Parathyroid adenoma (tissue), 2 donors: ENCODE data around the gene NCLN.

Experiments used
- H2AFZ ChIP-seq: fragments of 300-600 bp; sonication (generic); one replicate; pipeline ENCODE4 v1.7.0; 2017; ENCODE audit warnings: antibody characterized with exemption, mild to moderate bottlenecking
- H3K27ac ChIP-seq: fragments of 300-600 bp; sonication (generic); one replicate; pipeline ENCODE4 v1.7.0; 2017
- H3K27me3 ChIP-seq: fragments of 300-600 bp; sonication (generic); one replicate; pipeline ENCODE4 v1.7.0; 2017; ENCODE audit warnings: low read length; ENCODE audit not compliant: control insufficient read depth, insufficient read depth
- H3K36me3 ChIP-seq: fragments of 300-600 bp; sonication (generic); one replicate; pipeline ENCODE4 v1.7.0; 2017; ENCODE audit warnings: low read length; ENCODE audit not compliant: control insufficient read depth, insufficient read depth
- H3K4me1 ChIP-seq: fragments of 300-600 bp; sonication (generic); one replicate; pipeline ENCODE4 v1.7.0; 2017; ENCODE audit warnings: control low read depth
- H3K4me2 ChIP-seq: fragments of 300-600 bp; sonication (generic); one replicate; pipeline ENCODE4 v1.7.0; 2017; ENCODE audit warnings: low read length
- H3K4me3 ChIP-seq: fragments of 300-600 bp; sonication (generic); one replicate; pipeline ENCODE4 v1.7.0; 2017; ENCODE audit warnings: low read depth, low read length
- H3K79me2 ChIP-seq: fragments of 300-600 bp; sonication (generic); one replicate; pipeline ENCODE4 v1.7.0; 2017; ENCODE audit warnings: control low read depth
- H3K9ac ChIP-seq: fragments of 300-600 bp; sonication (generic); one replicate; pipeline ENCODE4 v1.7.0; 2017; ENCODE audit warnings: mild to moderate bottlenecking
- H3K9me3 ChIP-seq: fragments of 300-600 bp; sonication (generic); one replicate; pipeline ENCODE4 v1.7.0; 2017; ENCODE audit warnings: low read length; ENCODE audit not compliant: control insufficient read depth
- TF ChIP-seq, protein P1 (sequence below): fragments of 300-600 bp; sonication (generic); IDR thresholded peaks from one replicate; pipeline ENCODE4 v1.7.0; 2017; ENCODE audit warnings: antibody characterized with exemption, mild to moderate bottlenecking
- donor health status: primary hyperparathyroidism.

The NCLN gene

DNA sequence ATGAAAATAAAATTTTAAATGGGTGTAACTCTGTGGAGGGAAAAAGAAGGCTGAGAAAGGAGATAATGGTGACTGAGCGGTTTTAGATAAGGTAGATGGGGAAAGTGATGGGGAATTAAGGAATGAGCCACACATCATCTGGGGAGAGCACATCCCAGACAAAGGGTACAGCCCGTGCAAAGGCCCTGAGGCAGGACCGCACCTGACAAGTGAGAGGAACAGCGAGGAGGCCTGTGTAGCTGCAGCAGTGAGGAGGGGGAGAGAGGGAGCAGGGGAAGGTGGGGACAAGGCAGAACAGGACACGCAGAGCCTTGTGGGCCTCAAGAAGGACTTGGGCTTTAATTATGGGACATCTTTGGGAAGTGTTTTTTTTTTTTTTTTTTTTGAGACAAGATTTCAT lies 37.0 kb downstream of the NCLN start:
- Histone ChIP-seq H3K27me3 (no peaks in the 10 kb centered on the region), H3K4me1 (no peaks in the 10 kb centered on the region), H2AFZ (no peak overlapping the region), H3K4me3 (no peak overlapping the region), H3K79me2 (no peaks in the 10 kb centered on the region), H3K9me3 (no peaks in the 10 kb centered on the region), H3K36me3 (no peaks in the 10 kb centered on the region), H3K9ac (no peak overlapping the region), H3K27ac (no peak overlapping the region), H3K4me2 (no peak overlapping the region)
- TF ChIP-seq, protein P1, sequence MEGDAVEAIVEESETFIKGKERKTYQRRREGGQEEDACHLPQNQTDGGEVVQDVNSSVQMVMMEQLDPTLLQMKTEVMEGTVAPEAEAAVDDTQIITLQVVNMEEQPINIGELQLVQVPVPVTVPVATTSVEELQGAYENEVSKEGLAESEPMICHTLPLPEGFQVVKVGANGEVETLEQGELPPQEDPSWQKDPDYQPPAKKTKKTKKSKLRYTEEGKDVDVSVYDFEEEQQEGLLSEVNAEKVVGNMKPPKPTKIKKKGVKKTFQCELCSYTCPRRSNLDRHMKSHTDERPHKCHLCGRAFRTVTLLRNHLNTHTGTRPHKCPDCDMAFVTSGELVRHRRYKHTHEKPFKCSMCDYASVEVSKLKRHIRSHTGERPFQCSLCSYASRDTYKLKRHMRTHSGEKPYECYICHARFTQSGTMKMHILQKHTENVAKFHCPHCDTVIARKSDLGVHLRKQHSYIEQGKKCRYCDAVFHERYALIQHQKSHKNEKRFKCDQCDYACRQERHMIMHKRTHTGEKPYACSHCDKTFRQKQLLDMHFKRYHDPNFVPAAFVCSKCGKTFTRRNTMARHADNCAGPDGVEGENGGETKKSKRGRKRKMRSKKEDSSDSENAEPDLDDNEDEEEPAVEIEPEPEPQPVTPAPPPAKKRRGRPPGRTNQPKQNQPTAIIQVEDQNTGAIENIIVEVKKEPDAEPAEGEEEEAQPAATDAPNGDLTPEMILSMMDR, result no peak

DNA sequence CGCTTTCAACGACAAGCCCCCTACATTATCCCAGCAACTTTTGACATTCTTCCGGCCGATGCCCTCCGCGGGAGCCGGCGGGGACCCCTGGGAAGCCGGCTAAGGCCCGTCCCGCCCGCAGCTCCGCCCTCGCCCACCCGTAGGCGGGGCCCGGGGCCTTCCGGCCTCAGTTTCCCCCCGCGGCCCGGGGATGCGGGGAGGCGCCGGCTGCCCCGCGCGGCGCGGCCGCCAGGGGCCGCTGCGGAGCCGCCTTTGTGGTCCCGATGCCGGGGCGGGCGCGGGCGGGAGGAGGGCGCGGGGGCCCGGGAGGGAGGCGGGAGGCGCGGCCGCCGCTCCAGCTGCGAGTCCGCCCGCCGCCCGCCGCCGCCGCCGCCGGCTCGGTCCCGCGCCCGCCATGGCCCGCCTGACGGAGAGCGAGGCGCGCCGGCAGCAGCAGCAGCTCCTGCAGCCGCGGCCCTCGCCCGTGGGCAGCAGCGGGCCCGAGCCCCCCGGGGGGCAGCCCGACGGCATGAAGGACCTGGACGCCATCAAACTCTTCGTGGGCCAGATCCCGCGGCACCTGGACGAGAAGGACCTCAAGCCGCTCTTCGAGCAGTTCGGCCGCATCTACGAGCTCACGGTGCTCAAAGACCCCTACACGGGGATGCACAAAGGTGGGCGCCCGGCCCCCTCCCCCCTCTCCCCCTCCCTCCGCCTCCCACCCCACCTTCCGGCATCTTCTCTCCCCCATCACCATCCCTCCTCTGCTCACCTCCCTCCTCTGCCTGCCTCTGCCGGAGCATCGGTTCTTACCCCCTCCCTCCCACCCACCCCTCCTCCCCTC lies 38.8 kb downstream of the NCLN start, which contains the start of gene CELF5:
Gene CELF5 (plus strand): TSS at position 316 of the 823 bp plus-strand sequence. CDS start 79 bp downstream, at position 395.
- no peak within 1 kb of the TSS for H2AFZ ChIP-seq
- TF ChIP-seq, protein P1, result no peak
- no peaks in the 10 kb centered on the region for H3K9me3 ChIP-seq
- no peak within 1 kb of the TSS for H3K27ac ChIP-seq
- H3K4me2 ChIP-seq, result no peak within 1 kb of the TSS
- no peaks in the 10 kb centered on the region for H3K79me2 ChIP-seq
- H3K4me3 ChIP-seq, result no peak within 1 kb of the TSS
- no peaks in the 10 kb centered on the region for H3K27me3 ChIP-seq
- no peaks in the 10 kb centered on the region for H3K36me3 ChIP-seq
- no peak within 1 kb of the TSS for H3K9ac ChIP-seq
- no peaks in the 10 kb centered on the region for H3K4me1 ChIP-seq

DNA sequence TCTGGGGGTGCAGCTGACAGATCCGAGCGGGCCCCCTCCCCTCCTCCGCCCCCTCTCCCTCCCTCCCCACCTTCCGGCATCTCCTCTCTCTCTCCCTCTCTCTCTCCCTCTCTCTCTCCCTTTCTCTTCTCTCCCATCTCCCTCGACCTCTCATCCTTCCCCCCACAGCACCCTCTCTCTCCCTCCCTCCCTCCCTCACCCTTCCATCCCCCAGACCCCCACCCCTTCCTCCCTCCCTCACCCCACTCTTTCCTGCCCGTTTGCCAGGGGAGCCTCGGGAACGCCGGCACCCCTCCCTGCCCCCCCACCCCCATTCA lies 39.4 kb downstream of the NCLN start:
- H3K4me2 ChIP-seq, result no peak overlapping the region
- H3K27ac ChIP-seq, result no peak overlapping the region
- no peak overlapping the region for H3K9ac ChIP-seq
- no peaks in the 10 kb centered on the region for H3K36me3 ChIP-seq
- H3K4me3 ChIP-seq, result no peak overlapping the region
- TF ChIP-seq, protein P1, result no peak
- no peak overlapping the region for H2AFZ ChIP-seq
- no peaks in the 10 kb centered on the region for H3K4me1 ChIP-seq
- H3K9me3 ChIP-seq, result no peaks in the 10 kb centered on the region
- H3K79me2 ChIP-seq, result no peaks in the 10 kb centered on the region
- H3K27me3 ChIP-seq, result no peaks in the 10 kb centered on the region

DNA sequence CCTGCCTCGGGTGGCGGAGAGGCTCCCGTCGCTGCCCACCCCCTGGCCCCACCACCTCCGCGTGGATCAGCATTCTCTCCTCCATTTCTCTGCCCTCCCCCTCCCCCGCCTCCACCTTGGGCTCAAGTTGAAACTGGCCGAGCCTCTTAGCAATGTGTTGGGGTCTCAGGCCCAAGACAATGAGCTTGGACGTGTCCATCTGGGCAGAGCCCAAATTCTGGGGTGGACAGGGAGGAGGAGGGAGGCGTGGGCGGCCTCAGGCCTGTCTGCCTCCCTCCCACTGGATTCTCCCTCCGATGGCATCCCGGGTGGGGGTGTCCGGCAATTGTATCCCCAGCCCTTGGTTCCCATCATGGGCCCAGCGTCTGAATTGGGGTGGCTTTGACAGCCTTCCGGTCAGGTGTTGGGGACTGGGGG lies 40.0 kb downstream of the NCLN start:
- no peak overlapping the region for H3K4me2 ChIP-seq
- no peak overlapping the region for H3K4me3 ChIP-seq
- no peaks in the 10 kb centered on the region for H3K36me3 ChIP-seq
- H3K27me3 ChIP-seq, result no peaks in the 10 kb centered on the region
- H2AFZ ChIP-seq, result no peak overlapping the region
- TF ChIP-seq, protein P1, result no peak
- H3K79me2 ChIP-seq, result no peaks in the 10 kb centered on the region
- H3K4me1 ChIP-seq, result no peaks in the 10 kb centered on the region
- H3K27ac ChIP-seq, result no peak overlapping the region
- H3K9me3 ChIP-seq, result no peaks in the 10 kb centered on the region
- no peak overlapping the region for H3K9ac ChIP-seq
